Smooth muscle cell of the brain vasculature (primary cell): Measurements from ENCODE around the gene NRXN3.
"Not testable (repeated sequence)": the region's sequence is repeated elsewhere in the genome, so short reads cannot be mapped to it uniquely, and the experiment has no call there.

ENCODE experiments used
- DNase-seq: peaks from one replicate; pipeline ENCODE4 v3.0.0-alpha.2; 2012; ENCODE audit warnings: low read depth, low spot score

Gene NRXN3

DNA sequence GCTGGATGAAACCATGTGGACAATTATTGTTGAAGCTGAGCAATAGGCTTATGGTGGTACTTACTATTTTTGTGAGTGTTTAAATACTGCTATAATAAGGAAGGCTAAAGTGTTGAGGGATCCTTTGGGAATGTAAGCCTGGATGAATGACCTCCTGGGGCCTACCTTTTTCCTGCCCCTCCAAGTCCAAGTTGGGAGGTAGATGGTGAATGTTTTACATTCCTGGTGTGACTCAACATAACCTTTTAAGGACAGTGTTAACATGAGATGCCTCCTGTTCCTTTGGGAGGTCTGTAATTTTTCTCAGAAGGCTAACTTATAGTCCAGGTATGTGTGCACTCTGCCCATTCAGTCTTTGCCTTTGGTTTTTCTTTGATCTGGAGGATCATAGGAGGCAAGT lies 315.9 kb downstream of the NRXN3 start:
- DNase-seq = no peak

- DNase-seq = no peak
These were observed 316.4 kb downstream of the NRXN3 start for GRCh38 chr14:78486621-78487020.

GRCh38 chr14:78487573-78487972 lies 317.4 kb downstream of the NRXN3 start:
- DNase-seq = not testable (repeated sequence)

DNA sequence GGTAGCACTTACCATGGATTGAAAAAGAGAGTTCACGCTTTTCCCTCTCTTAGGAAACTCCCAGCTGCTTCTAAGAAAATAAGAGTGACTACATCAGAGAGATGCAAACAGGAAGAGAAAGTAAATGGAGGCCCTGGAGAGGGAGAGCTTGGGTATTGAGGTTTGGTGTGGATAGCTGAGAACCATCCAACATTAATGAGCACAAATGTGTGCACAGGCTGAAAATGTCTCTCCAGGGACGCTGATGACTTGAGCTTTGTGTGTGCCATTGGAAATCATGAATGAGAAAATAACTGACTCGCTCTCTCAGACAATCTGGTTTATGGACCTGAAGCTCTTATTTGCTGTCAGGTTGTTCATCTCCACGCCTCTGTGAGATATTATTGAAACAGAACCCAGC lies 318.8 kb downstream of the NRXN3 start:
- DNase-seq = no peak

DNA sequence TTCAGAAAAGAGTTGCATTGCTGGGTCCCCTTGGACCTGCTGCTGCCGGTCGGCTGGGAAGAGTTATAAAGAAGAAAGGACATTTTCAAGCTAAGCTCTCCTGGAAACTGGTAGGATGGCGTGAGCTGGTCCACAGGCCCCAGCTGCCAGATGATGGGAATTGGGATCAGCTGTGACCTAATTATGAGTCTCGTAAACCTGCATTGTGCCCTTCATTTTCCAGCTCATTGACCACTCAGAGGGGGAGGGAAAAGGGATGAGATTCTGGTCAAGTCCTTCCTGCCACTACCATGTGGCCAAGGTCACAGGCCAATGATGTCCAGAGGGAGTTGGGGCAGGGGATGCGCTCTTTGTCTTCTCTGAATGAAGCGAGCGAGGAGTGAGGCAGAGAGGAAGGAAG lies 320.9 kb downstream of the NRXN3 start:
- DNase-seq = no peak

DNA sequence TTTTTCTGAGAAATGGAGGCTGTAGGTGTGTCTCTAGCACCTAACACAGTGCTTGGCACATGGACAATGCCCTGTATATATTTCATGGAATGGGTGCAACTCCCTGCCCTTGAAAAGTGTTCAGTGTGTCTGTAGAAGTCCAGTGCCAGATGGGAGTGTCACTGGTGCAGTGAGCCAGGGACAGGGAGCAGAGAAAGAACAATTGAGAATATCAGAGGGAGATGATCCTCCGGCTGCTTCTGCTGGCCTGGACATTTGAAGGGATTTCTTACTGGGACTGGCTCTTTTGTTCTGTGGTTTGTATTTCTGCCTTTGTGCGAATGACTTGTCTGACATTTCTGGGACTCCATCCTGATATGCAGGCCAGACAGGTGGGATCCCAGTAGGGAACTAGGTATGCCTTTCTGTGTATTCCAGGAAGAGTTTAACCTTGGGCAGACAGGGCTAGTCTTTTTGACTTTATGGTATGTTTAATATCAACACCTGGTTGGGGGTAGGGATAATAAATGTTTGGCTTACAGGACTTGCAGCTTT lies 328.0 kb downstream of the NRXN3 start:
- DNase-seq = no peak

DNA sequence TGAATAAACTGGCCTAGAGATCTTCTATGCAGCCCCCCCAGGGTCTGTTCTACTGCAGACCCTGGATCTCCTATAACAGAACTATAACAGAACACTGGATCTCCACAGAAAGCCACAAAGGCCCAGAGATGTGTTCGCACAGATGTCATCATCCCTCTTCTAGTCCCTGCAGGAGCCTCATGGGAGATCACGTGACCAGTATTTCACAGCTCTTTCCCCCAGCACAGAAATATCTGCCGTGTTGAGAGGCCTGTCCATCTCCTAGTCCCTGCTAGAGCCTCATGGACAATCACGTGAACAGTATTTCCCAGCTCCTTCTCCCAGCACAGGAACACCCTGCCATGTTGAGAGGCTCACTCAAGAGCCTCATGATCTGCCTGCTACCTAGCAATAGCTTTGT lies 331.7 kb downstream of the NRXN3 start:
- no peak for DNase-seq

- DNase-seq = no peak
These were observed 337.9 kb downstream of the NRXN3 start for GRCh38 chr14:78508023-78508422.

DNA sequence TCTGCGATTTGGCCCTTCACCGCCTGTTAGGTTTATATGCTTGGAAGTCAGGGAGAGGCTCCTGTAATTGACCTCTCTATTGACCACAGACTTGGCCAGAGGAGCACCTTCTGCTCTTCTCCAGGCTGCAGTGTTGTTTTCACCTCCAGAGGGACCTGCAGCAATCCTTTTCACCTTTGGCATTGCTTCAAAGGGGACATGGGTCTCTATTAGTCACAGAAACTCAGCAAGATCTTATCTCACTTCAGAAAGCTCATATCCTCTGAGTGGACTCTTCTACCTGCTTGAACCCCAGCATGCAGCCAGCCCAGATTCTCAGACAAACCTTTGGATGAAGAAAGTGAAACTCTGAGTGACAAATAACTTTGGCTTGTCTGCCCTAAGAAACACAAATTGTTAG lies 339.3 kb downstream of the NRXN3 start:
- DNase-seq = no peak

GRCh38 chr14:78512021-78512420 lies 341.8 kb downstream of the NRXN3 start:
- no peak for DNase-seq

DNA sequence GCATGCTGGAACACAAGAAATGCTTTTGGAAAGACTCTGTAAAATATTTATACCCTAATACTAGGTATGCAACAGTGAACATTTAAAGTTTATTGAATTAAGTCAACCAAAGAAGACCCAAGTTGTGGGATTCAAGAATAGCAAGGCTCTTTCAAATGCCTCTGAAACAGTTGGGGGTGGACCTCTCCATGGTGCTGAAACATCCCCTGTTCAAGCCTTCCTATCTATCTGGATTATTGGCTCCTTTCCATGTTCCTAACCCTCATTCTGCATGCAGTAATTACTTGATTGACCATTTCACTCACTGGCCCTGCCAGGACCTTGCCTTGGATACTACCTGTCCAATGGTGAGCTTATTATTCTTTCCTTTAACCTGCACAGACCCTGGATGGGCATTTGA lies 349.7 kb downstream of the NRXN3 start:
- DNase-seq = no peak

GRCh38 chr14:78524196-78524595 lies 354.0 kb downstream of the NRXN3 start:
- no peak for DNase-seq

DNA sequence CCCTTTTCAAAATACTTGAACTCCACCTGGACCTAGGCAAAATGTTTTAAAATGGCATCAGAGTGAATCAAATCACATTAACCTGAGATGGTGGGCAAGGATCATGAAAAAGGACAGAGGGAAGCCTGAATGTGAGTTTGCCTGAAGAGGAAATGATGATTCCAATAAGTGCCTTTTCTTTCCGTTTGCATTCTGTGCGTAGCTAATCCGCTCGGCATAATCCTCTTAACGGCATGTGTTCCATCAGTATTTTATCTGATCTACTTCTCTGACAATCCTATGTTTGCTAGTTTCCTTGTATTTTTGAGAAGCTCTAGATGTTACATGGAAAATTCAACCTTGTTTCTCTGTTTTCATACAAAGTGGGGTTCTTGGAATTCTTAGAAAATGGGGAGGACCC lies 354.6 kb downstream of the NRXN3 start:
- DNase-seq = no peak

DNA sequence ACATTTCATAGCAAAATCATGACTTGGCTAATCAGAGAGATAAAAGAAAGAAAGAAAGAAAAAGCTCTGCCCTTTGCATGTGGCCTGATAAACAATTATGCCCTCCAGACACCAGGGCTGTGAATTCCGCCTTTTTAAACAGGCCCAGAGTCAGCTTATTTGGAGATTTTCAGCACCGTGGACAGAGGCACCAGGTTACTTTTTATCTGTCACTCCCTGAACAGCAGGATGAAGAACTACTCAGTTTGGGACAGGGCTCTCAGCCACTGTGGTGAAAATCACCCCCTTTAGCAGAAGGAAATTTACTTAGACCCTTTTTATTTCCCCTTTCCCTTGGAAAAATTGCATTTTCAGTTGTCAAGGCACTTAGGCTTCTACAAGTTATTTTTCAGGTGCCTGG lies 359.9 kb downstream of the NRXN3 start:
- no peak for DNase-seq

DNA sequence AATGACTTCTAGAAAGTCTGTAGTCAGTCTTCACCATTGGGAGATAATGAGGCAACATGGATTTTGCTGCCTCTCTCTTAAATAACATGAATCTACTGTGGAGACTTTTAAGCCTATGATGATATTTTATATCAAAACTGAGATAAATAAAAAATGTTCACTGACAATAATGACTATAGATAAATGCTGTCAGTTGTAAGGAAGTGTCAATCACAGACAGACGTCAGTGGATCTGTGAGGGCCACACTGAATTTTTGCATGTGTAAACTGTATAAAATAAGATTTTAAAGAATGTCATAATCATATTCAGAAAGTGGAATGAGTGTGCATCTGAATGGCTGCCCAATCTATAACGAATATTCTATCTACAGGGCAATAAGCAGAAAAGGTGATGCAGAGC lies 364.0 kb downstream of the NRXN3 start:
- no peak for DNase-seq

DNA sequence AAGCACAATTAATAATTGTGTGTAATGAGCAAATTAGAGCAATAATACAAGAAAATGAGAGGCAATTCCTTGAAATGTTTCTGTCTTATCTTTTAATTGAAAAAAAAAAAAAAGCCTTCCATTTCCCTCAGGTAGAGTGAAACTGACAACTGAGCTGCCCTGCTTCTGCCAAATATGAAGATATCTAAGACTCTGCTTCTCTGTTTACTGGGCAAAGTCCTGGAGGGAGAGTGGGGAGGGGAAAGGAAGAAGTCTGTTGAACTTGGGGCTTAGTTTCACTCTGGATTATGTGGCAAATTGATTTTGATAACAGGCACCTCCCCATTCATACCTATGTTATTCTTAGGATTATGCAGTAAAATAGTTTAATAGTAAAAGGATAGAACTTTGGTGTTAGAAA lies 364.9 kb downstream of the NRXN3 start:
- no peak for DNase-seq

- not testable (repeated sequence) for DNase-seq
These were observed 371.6 kb downstream of the NRXN3 start for GRCh38 chr14:78541788-78542187.

DNA sequence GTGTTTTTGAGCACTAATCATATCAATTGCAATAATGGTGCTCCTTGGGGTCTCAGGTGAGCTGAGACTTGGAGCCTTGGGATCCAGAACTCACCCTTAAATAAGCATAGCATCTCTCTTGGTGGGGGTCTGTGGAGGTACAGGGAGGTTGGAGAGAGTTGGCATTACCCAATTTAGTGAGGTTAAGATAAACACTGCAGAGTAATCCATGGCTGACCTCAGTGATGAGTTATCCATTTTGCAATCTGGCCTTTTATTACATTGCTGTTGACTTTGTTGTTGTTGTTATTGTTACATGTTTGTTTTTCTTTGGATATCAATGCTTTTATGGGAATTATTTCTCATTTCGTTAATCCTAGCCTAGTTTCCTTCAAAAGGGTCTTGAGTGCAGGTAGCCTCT lies 373.3 kb downstream of the NRXN3 start:
- DNase-seq = no peak

GRCh38 chr14:78561074-78561473 lies 390.9 kb downstream of the NRXN3 start:
- DNase-seq = no peak

DNA sequence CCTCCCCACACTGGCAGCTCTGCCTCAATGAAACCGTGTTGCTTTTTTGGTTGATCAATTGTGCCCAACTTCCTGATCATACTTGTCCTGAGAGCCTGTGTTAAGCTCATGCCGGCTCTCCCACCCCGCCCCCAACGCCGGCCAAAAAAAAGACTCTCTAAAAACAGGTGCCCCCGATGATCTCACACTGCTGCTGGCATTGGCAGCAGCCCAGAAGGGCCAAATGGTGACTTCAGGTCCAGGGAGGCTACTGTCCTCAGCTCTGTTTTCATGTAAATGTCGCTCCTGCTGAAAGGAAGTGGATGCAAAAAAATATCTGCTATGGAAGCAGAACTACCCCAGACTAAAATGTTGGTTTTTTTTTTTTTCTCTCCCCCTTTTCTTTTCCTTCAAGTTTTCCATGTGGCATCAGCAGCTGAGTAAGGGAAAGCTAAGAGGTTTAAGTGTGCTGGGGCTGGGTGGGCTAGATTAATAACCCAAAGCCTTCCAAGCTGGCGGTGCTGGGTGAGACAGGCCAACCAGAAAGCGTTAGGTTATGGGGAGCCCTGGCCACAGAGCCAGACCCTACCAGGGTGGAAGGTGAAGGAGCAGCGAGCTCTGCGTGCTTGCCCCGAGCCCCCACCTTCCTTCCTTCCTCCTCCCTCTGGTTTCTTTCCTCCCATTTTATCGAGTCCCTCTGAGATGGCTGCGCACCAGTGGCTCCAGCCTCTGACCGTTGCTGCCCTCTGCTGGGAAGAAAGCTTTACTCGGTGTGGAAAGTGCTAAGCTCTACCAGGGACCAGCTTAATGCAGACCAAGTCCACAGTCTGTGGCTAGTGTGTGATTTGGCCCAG lies 396.1 kb downstream of the NRXN3 start:
- DNase-seq = peak; percentile 31

DNA sequence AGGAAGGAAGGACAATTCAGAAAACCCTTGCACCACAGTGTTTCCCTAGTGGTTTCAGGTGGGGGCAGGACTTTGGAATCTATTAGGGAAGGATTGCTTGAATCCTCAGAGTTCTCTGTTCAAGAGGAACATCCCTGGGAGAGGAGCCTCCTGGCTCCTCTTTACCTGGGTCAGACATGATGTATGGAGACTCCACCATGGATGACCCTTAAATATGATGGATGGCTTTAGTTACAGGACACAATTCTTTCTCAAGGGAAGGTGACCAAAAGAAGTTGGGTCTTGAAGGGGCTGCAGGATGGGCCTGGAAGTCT lies 396.6 kb downstream of the NRXN3 start:
- DNase-seq = no peak

- no peak for DNase-seq
These were observed 397.2 kb downstream of the NRXN3 start for GRCh38 chr14:78567343-78567742.

- DNase-seq = not testable (repeated sequence)
These were observed 403.6 kb downstream of the NRXN3 start for GRCh38 chr14:78573736-78574135.
